ENCODE data around the gene HOXD10.
A peak's percentile ranks its signal among the peaks of the same experiment; 100 is the strongest.

- TF ChIP-seq CTCF (conservative IDR thresholded peaks at IDR 0.05 in 1 of 2, IDR thresholded peaks at IDR 0.05 in 1 of 2; ENCODE audit: extremely low read depth in 1 of 2, insufficient read depth in 1 of 2, low read depth in 1 of 2, low read length in 2 of 2) (no peak), EZH2 (IDR thresholded peaks at IDR 0.05; ENCODE audit: borderline replicate concordance, low read length) (peak; percentile 95)
These were observed 34.6 kb upstream of the HOXD10 start for GRCh38 chr2:176081837-176082524.

All from mammary epithelial cell (primary cell).